GM23248 (cell line): ENCODE measurements around the gene EYA3. TPM values are rescaled to one million over a fixed set of nuclear protein-coding genes. Genes with fewer than 3 reads are reported as not detected.

Source experiments
- DNase-seq: peaks from one replicate; pipeline ENCODE4 v3.0.0-alpha.2; 2015
- H2AFZ ChIP-seq: fragments of 200-600 bp; sonication (generic); 2 replicates; pipeline ENCODE4 v1.6.1; 2016; ENCODE audit warnings: antibody characterized with exemption
- H3F3A ChIP-seq: fragments of 200-600 bp; sonication (generic); 2 replicates; pipeline ENCODE4 v1.6.1; 2016; ENCODE audit warnings: mild to moderate bottlenecking, antibody characterized with exemption, mixed run types; ENCODE audit not compliant: insufficient read depth
- H3K27ac ChIP-seq: fragments of 200-600 bp; sonication (generic); 2 replicates; pipeline ENCODE4 v1.5.1; 2016; ENCODE audit warnings: mild to moderate bottlenecking
- H3K27me3 ChIP-seq: fragments of 200-600 bp; sonication (generic); replicated peaks from 2 replicates; pipeline ENCODE4 v1.6.1; 2016; ENCODE audit warnings: mild to moderate bottlenecking; ENCODE audit not compliant: insufficient read depth
- H3K36me3 ChIP-seq: fragments of 200-600 bp; sonication (generic); 2 replicates; pipeline ENCODE4 v1.6.1; 2016; ENCODE audit warnings: low read depth, mild to moderate bottlenecking
- H3K4me1 ChIP-seq: fragments of 200-600 bp; sonication (generic); 2 replicates; pipeline ENCODE4 v1.6.1; 2016; ENCODE audit warnings: mild to moderate bottlenecking; ENCODE audit not compliant: insufficient read depth
- H3K4me2 ChIP-seq: fragments of 200-600 bp; sonication (generic); one replicate; pipeline ENCODE4 v1.6.1; 2016; ENCODE audit warnings: mild to moderate bottlenecking; ENCODE audit not compliant: unreplicated experiment
- H3K4me3 ChIP-seq: fragments of 200-600 bp; sonication (generic); 2 replicates; pipeline ENCODE4 v1.5.1; 2016; ENCODE audit warnings: mild to moderate bottlenecking
- H3K79me2 ChIP-seq: fragments of 200-600 bp; sonication (generic); 2 replicates; pipeline ENCODE4 v1.6.1; 2016; ENCODE audit warnings: mild to moderate bottlenecking; ENCODE audit not compliant: insufficient read depth
- H3K9ac ChIP-seq: fragments of 200-600 bp; sonication (generic); 2 replicates; pipeline ENCODE4 v1.6.1; 2016; ENCODE audit warnings: mild to moderate bottlenecking
- H3K9me2 ChIP-seq: fragments of 200-600 bp; sonication (generic); 2 replicates; pipeline ENCODE4 v1.6.1; 2016; ENCODE audit warnings: mixed run types, mild to moderate bottlenecking, moderate library complexity; ENCODE audit not compliant: insufficient read depth
- H3K9me3 ChIP-seq: fragments of 200-600 bp; sonication (generic); one replicate; pipeline ENCODE4 v1.6.1; 2017; ENCODE audit warnings: low read depth
- H4K20me1 ChIP-seq: fragments of 200-600 bp; sonication (generic); 2 replicates; pipeline ENCODE4 v1.6.0; 2016; ENCODE audit not compliant: insufficient read depth
- EZH2 ChIP-seq: fragments of 200-600 bp; sonication (generic); IDR thresholded peaks from 2 replicates; pipeline ENCODE4 v1.6.1; 2018; ENCODE audit warnings: antibody characterized with exemption, mild to moderate bottlenecking; ENCODE audit not compliant: insufficient read depth, poor library complexity, severe bottlenecking
- EZH2phosphoT487 ChIP-seq: fragments of 200-600 bp; sonication (generic); IDR thresholded peaks from 2 replicates; pipeline ENCODE4 v1.6.1; 2018; ENCODE audit warnings: antibody characterized with exemption, moderate library complexity, mild to moderate bottlenecking, low read depth; ENCODE audit not compliant: insufficient read depth
- WGBS, 2 experiments: methylation state at CpG; one replicate each; pipeline ENCODE4 v1.1.6; 2015 to 2017; ENCODE audit warnings: low lambda C conversion rate in 2 of 2, low coverage in 1 of 2; ENCODE audit errors: missing lambda C conversion rate in 2 of 2; 5-methylcytosine and 5-hydroxymethylcytosine counted together
- in situ Hi-C: fragments of 300-500 bp; cut with MboI; formaldehyde crosslinking; loops from 2 replicates; pipeline ENCODE4 v1.15.0; 2020
- polyA plus RNA-seq: library from polyadenylated mRNA; unstranded; fragments of >200 nt; fragmentation: Nextera tagmentation; extraction: Ambion mirVana; gene quantifications from 2 replicates; pipeline ENCODE4 v1.2.1, GENCODE V29; 2016
- total RNA-seq: library from RNA; depleted of rRNA; stranded (reverse); fragments of >200 nt; shearing (Covaris generic); gene quantifications from 2 replicates; pipeline ENCODE4 v1.2.3, GENCODE V29; 2014

Gene EYA3
- total and polyA plus RNA-seq, 2 experiments from 2014 or later: 9.1 to 16.9 TPM

DNA sequence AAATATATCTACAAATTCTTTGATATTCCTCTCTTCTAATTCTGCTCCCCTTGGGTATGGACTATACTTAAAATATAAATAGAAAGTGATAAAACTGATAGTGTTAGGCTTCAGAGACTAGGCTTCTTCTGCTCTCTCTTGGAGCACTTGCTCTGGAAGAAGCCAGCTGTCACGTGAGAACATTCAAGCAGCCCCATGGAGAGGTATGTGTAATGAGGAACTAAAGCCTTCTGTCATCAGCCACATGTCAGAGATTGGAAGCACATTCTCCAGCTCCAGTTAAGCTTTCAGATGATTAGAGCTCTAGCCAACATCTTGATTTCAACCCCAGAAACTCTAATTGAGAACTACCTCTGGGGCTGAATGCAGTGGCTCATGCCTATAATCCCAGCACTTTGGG, 94.3 kb downstream of the EYA3 start:
- Histone ChIP-seq H3F3A (no peaks in the 10 kb centered on the region), H3K36me3 (peaks cover 53% of the 10 kb centered on the region), H3K4me1 (no peaks in the 10 kb centered on the region), H2AFZ (no peak overlapping the region), H3K27ac (no peak overlapping the region), H3K9ac (no peak overlapping the region), H4K20me1 (no peaks in the 10 kb centered on the region), H3K27me3 (no peaks in the 10 kb centered on the region), H3K9me3 (no peaks in the 10 kb centered on the region), H3K4me3 (no peak overlapping the region), H3K4me2 (no peak overlapping the region), H3K9me2 (no peaks in the 10 kb centered on the region), H3K79me2 (no peaks in the 10 kb centered on the region)
- no peak for DNase-seq
- 0 to 20% methylated on average over 1 of the region's 1 CpG for WGBS, 2 experiments
- in situ Hi-C loops: no loop called here
- TF ChIP-seq EZH2phosphoT487: no peak
- no peak for TF ChIP-seq EZH2

DNA sequence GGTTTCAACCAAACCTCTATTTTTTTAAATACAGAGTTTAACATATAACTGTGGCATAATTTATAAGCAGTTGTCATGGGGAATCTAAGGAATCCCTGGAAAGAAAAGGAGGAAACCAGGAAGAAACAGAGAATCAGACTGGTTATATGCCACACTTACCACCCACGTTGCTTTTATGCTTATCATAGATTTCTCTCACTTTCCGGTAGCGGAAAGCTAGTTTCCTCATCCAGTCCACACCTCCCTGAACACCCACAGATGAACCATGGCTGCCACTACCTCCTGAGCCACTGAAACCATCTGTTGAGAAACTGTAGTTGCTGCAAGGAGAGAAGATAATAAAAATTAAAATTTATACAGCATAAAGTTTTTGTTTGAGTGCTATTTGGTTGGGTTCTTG, 95.2 kb downstream of the EYA3 start:
- no peak for DNase-seq
- Histone ChIP-seq H3K9me3 (no peaks in the 10 kb centered on the region), H2AFZ (no peak overlapping the region), H3K9me2 (no peaks in the 10 kb centered on the region), H3K36me3 (peaks cover 56% of the 10 kb centered on the region), H3K4me3 (no peak overlapping the region), H3K4me1 (no peaks in the 10 kb centered on the region), H3K79me2 (no peaks in the 10 kb centered on the region), H3K4me2 (no peak overlapping the region), H3K27me3 (no peaks in the 10 kb centered on the region), H3K27ac (no peak overlapping the region), H4K20me1 (no peaks in the 10 kb centered on the region), H3K9ac (no peak overlapping the region), H3F3A (no peaks in the 10 kb centered on the region)
- in situ Hi-C loops: no loop called here
- no peak for TF ChIP-seq EZH2phosphoT487
- WGBS, 2 experiments: 77 to 80% methylated on average over 3 of the region's 3 CpGs

DNA sequence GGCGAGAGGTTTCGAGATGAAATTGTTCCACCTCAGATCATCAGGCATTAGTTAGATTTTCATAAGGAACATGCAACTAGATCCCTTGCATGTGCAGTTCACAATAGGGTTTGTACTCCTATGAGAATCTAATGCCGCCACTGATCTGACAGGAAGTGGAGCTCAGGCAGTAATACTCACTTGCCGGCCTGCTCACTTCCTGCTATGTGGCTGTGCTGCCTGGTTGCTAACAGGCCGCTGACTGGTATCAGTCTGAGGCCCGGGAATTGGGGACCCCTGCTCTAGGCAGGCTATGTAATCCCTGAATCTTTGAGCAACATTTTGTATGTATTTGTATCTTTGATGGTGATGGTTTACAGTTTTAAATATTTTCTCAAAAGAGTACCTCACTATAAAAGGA, 96.1 kb downstream of the EYA3 start:
- Histone ChIP-seq H2AFZ (no peak overlapping the region), H4K20me1 (no peaks in the 10 kb centered on the region), H3F3A (no peaks in the 10 kb centered on the region), H3K9me2 (no peaks in the 10 kb centered on the region), H3K79me2 (no peaks in the 10 kb centered on the region), H3K4me2 (no peak overlapping the region), H3K9ac (no peak overlapping the region), H3K27ac (no peak overlapping the region), H3K36me3 (peaks cover 59% of the 10 kb centered on the region), H3K4me1 (no peaks in the 10 kb centered on the region), H3K27me3 (no peaks in the 10 kb centered on the region), H3K9me3 (no peaks in the 10 kb centered on the region), H3K4me3 (no peak overlapping the region)
- no peak for DNase-seq
- TF ChIP-seq EZH2: no peak
- no peak for TF ChIP-seq EZH2phosphoT487
- in situ Hi-C loops: no loop called here
- 66 to 75% methylated on average over 6 of the region's 6 CpGs for WGBS, 2 experiments

DNA sequence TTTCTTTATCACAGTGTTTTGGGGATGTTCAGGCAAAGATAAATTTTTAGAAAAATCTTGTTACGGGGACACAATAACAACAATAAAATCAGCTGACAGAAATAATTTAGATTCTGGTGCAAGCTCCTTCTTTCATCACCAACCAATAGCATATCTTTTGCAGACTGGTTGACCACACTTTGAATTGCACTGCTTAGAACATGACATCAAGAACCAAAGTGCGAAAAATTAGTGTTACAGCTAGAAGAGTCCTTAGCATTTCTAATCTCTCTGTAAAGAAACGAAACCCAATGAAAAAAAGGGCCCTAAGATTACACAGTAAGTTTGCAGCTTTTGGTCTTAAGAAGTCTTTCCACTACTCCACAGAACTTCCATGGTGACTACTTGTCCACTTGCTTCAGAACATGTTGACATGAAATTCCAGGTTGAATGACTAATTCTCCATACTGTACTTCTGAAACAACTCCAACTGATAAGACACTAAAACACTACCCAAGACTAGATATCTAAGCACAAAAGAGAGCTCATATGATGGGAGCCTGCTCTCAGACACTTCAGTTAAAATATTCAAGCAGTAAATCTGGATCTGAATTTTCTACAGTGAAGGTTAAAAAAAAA, 97.4 kb downstream of the EYA3 start:
- no peaks in the 10 kb centered on the region for H3K9me2 ChIP-seq
- H2AFZ ChIP-seq: no peak overlapping the region
- 96 to 97% methylated on average over 3 of the region's 3 CpGs for WGBS, 2 experiments
- no peaks in the 10 kb centered on the region for H3K4me1 ChIP-seq
- no peaks in the 10 kb centered on the region for H4K20me1 ChIP-seq
- TF ChIP-seq EZH2phosphoT487 (no peak), EZH2 (no peak)
- H3K9me3 ChIP-seq: no peaks in the 10 kb centered on the region
- no peak overlapping the region for H3K27ac ChIP-seq
- H3K36me3 ChIP-seq: peaks cover 55% of the 10 kb centered on the region
- in situ Hi-C loops: no loop called here
- H3K4me3 ChIP-seq: no peak overlapping the region
- H3K27me3 ChIP-seq: no peaks in the 10 kb centered on the region
- no peaks in the 10 kb centered on the region for H3K79me2 ChIP-seq
- no peak overlapping the region for H3K4me2 ChIP-seq
- DNase-seq: no peak
- H3K9ac ChIP-seq: no peak overlapping the region
- no peaks in the 10 kb centered on the region for H3F3A ChIP-seq

DNA sequence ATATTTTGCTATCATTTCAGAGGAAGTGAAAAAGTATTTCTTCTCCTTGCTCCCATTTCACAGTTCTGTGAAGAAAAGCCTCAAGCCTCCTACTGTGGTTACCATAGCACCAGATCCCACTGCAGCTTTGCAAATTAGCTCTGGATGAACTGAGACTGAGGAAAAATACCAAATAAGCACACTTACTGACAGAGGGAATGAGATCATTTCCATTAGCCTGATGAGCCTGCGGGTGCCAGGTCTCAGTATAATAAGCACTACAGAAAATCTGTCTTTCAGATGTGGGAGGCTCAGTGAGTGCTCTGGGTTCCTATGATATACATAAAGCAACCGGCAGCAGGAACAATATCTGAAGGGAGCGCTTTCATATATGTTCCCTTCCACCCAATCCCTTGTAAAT, 107.3 kb downstream of the EYA3 start:
- peak overlapping the region; percentile 28 for H3K4me2 ChIP-seq
- no peak overlapping the region for H3K4me3 ChIP-seq
- H3K9ac ChIP-seq: peak overlapping the region; percentile 16; the same call in 1 of the 2 replicates
- peaks cover 20% of the 10 kb centered on the region for H3F3A ChIP-seq
- no peaks in the 10 kb centered on the region for H4K20me1 ChIP-seq
- peak overlapping the region; percentile 41 for H3K27ac ChIP-seq
- DNase-seq: peak; percentile 33
- H2AFZ ChIP-seq: no peak overlapping the region
- no peak for TF ChIP-seq EZH2
- TF ChIP-seq EZH2phosphoT487: no peak
- no peaks in the 10 kb centered on the region for H3K79me2 ChIP-seq
- in situ Hi-C loops: no loop called here
- H3K4me1 ChIP-seq: peaks cover 19% of the 10 kb centered on the region
- 57 to 62% methylated on average over 3 of the region's 3 CpGs for WGBS, 2 experiments
- H3K27me3 ChIP-seq: no peaks in the 10 kb centered on the region
- H3K9me3 ChIP-seq: no peaks in the 10 kb centered on the region
- no peaks in the 10 kb centered on the region for H3K36me3 ChIP-seq
- H3K9me2 ChIP-seq: no peaks in the 10 kb centered on the region
